WERI-Rb-1 (cell line): ENCODE data around the gene C19orf25.
A peak's percentile ranks its signal among the peaks of the same experiment; 100 is the strongest.

Experiments used
- DNase-seq: peaks from one replicate; pipeline ENCODE4 v3.0.0-alpha.2; 2020
- H3K27ac ChIP-seq: fragments of 250-450 bp; sonication (Bioruptor Pico); 2 replicates; pipeline ENCODE4 v1.5.1; 2020; ENCODE audit warnings: mild to moderate bottlenecking, moderate library complexity
- H3K27me3 ChIP-seq: fragments of 250-450 bp; sonication (Bioruptor Pico); 2 replicates; pipeline ENCODE4 v1.5.1; 2021; ENCODE audit warnings: mild to moderate bottlenecking, low read depth, moderate library complexity; ENCODE audit not compliant: insufficient read depth, severe bottlenecking
- H3K36me3 ChIP-seq: fragments of 250-450 bp; sonication (Bioruptor Pico); 2 replicates; pipeline ENCODE4 v1.5.1; 2020; ENCODE audit warnings: mild to moderate bottlenecking, moderate library complexity
- H3K4me3 ChIP-seq: 2 replicates; pipeline ENCODE4 v1.5.1; 2011; ENCODE audit warnings: low read depth, mild to moderate bottlenecking, control low read depth, low read length
- H3K9me3 ChIP-seq: fragments of 250-450 bp; sonication (Bioruptor Pico); 2 replicates; pipeline ENCODE4 v1.5.1; 2021; ENCODE audit warnings: mild to moderate bottlenecking, moderate library complexity; ENCODE audit not compliant: severe bottlenecking
- TF ChIP-seq, protein P1 (sequence below): IDR thresholded peaks from 2 replicates; pipeline ENCODE4 v1.5.1; 2011; ENCODE audit warnings: low read depth, mild to moderate bottlenecking, control low read depth, inconsistent platforms, low read length

The C19orf25 gene

DNA sequence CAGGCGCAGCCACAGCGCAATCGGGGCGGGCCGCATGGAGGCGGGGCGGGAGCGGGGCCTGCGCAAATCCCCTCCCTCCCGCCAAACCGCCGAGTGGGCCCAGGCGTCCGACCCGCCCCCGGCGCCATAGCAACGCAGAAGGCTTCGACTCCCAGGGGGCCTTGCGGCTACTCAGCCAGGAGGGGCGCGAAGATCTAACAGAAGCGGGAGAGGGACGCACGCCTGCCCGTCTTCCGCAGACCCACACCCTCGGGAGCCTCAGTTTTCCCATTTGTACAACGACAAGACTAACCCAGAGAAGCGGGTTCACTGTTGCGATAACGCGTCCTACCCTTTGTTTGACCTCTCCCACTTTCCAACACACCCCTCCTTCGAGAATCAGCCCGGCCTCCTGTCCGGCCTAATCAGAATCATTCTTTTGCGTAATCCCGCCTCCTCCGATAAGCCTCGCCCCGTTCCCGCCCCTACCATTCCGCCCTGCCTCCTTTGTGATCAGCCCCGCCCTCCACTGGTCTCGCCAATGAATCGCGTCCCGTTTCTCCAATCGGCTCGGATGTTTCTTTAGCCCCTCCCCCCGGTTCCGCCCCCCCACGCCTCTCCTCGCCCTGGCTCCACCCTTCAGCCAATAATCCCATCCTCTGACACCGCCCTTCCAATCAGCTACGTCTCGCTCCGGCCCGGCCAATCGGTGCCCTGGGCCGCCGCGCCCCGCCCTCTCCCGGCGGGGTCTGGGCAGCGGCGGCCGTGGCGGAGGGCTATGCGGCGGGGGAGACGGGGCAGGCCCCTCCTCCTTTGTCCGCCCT lies 11.5 kb upstream of the C19orf25 start, which contains the start of gene PCSK4:
PCSK4 (minus strand) TSS at position 40 of the 803 bp plus-strand sequence; CDS start at position 36, 4 bp downstream.
- Histone ChIP-seq H3K4me3 (peak within 1 kb of the TSS; percentile 72), H3K27ac (peak within 1 kb of the TSS; percentile 93), H3K9me3 (no peaks in the 10 kb centered on the region), H3K36me3 (no peaks in the 10 kb centered on the region), H3K27me3 (no peaks in the 10 kb centered on the region)
- peak; percentile 99 for DNase-seq
- TF ChIP-seq, protein P1, sequence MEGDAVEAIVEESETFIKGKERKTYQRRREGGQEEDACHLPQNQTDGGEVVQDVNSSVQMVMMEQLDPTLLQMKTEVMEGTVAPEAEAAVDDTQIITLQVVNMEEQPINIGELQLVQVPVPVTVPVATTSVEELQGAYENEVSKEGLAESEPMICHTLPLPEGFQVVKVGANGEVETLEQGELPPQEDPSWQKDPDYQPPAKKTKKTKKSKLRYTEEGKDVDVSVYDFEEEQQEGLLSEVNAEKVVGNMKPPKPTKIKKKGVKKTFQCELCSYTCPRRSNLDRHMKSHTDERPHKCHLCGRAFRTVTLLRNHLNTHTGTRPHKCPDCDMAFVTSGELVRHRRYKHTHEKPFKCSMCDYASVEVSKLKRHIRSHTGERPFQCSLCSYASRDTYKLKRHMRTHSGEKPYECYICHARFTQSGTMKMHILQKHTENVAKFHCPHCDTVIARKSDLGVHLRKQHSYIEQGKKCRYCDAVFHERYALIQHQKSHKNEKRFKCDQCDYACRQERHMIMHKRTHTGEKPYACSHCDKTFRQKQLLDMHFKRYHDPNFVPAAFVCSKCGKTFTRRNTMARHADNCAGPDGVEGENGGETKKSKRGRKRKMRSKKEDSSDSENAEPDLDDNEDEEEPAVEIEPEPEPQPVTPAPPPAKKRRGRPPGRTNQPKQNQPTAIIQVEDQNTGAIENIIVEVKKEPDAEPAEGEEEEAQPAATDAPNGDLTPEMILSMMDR: no peak

GRCh38 chr19:1489463-1490310 lies 10.7 kb upstream of the C19orf25 start:
- Histone ChIP-seq H3K36me3 (no peaks in the 10 kb centered on the region), H3K4me3 (peak overlapping the region; percentile 56), H3K27ac (peak overlapping the region; percentile 93), H3K9me3 (no peaks in the 10 kb centered on the region), H3K27me3 (no peaks in the 10 kb centered on the region)
- TF ChIP-seq, protein P1: no peak
- DNase-seq: no peak

- Histone ChIP-seq H3K36me3 (no peaks in the 10 kb centered on the region), H3K27me3 (no peaks in the 10 kb centered on the region), H3K9me3 (no peaks in the 10 kb centered on the region), H3K4me3 (no peak overlapping the region), H3K27ac (no peak overlapping the region)
- DNase-seq: no peak
- TF ChIP-seq, protein P1: no peak
Observed at GRCh38 chr19:1488282-1488601, 9.2 kb upstream of the C19orf25 start.

DNA sequence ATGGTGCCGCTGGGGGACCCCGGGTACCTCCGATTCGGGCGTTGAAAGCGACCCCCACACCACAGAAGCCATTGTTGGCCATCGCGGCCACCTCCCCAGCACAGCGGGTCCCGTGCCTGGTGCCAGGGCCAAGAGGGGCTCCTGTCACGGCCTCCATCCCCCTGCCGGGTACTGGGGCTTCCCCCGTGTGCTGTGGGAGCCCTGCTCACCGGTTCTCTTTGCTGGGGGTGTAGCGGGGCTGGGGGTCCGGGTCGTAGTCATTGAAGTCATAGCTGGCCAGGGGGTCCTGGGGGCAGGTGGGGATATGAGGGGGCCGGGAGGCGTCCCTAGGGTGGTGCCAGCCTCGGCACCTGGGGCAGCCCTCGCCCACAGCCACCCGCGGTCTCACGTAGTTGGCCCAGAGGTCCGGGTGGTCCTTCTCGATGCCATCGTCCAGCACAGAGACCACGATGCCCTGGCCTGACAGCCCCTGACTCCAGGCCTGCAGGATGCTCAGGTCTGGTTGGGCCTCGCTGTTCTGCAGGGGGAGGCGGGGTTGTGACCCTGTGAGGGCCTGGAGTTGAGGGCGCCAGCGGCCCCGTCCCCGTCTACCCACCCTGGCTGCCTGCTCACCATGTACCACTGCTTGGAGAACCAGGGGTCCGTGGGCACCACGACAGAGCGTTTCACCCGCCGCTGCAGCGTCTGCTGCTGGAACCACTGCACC lies 8.7 kb upstream of the C19orf25 start:
- Histone ChIP-seq H3K4me3 (no peak overlapping the region), H3K27ac (no peak overlapping the region), H3K27me3 (no peaks in the 10 kb centered on the region), H3K36me3 (no peaks in the 10 kb centered on the region), H3K9me3 (no peaks in the 10 kb centered on the region)
- TF ChIP-seq, protein P1: no peak
- DNase-seq: no peak

DNA sequence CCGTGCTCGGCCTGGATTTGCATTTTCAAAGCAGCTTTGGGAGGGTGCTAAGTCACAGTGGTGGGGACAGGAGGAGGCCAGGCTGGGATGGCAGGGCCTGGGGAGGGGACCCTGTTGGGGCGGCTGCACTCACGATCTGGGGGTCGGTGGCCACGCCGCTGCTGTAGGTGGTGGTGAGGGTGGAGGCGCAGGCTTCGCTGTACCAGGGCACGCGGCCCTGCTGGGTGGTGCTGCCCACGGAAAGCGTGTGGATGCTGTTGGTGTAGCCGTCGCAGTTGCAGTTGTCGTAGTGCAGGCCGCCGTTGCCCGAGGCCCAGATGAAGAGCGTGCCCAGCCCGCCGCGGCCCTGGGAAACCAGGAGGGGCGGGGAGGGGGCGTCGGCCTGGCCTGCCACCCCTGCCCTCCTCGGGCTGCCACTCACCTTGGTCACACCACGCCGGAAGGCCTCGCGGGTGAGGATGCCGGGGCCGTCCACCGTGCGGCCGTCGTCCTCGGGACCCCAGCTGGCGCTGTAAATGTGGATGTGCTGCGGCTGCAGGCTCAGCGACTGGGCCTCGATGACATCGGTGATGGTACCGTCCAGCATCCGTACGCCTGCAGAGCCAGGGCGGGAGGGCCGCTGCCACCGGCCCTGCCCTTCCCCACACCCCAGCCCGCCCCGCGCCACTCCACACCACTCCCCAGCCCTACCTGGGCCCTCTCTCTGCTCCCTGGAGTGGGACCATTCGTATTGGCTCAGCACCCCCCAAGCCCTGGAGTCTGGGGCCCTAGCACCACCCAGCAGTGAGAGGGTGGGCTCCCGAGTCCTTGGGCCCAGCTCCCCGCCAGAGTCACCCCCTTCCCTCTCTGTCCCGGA lies 7.9 kb upstream of the C19orf25 start:
- no peak for DNase-seq
- no peaks in the 10 kb centered on the region for H3K36me3 ChIP-seq
- TF ChIP-seq, protein P1: no peak
- H3K4me3 ChIP-seq: no peak overlapping the region
- no peaks in the 10 kb centered on the region for H3K27me3 ChIP-seq
- H3K9me3 ChIP-seq: no peaks in the 10 kb centered on the region
- no peak overlapping the region for H3K27ac ChIP-seq
